Lower lobe of right lung (tissue), 1 donor: ENCODE data around the gene GAGE12D. TPM values are rescaled to one million over a fixed set of nuclear protein-coding genes. Genes with fewer than 3 reads are reported as not detected.

Experiments used
- total RNA-seq: library from RNA; stranded (reverse); fragmentation: NEBNext Ultra II Directional; extraction: Animal tissue kit (Norgen Biotek cat#: 25700); gene quantifications from one replicate; pipeline ENCODE4 v1.2.1, GENCODE V29; 2021
- donor health status: DM: no; HTN: yes; CAD: no; lungs with severe emphysema.

GAGE12D gene
- total RNA-seq, 1 donor from 2014 or later, result not detected

Other genes starting within 250 kb of the GAGE12D start
- not detected for gene GAGE10, start 238.1 kb upstream of the GAGE12D start, total RNA-seq
- not detected for gene GAGE12J, start 219.7 kb upstream of the GAGE12D start, total RNA-seq
- gene GAGE13, start 210.2 kb upstream of the GAGE12D start, total RNA-seq, result not detected
- not detected for gene GAGE12C, start 9.6 kb upstream of the GAGE12D start, total RNA-seq
- not detected for gene GAGE12E, start 9.6 kb downstream of the GAGE12D start, total RNA-seq
- gene GAGE12F, start 19.1 kb downstream of the GAGE12D start, total RNA-seq, result not detected
- gene GAGE12G, start 28.7 kb downstream of the GAGE12D start, total RNA-seq, result not detected
- not detected for gene GAGE12H, start 38.2 kb downstream of the GAGE12D start, total RNA-seq
- not detected for gene GAGE2A, start 47.8 kb downstream of the GAGE12D start, total RNA-seq
- not detected for gene GAGE1, start 57.3 kb downstream of the GAGE12D start, total RNA-seq
- gene PAGE1, start 154.3 kb downstream of the GAGE12D start, total RNA-seq, result not detected